Hepatocyte (in vitro differentiated cells): ENCODE results near the gene DSTN.

Source experiments
- EZH2 ChIP-seq: fragments of 200-600 bp; sonication (generic); IDR thresholded peaks from 2 replicates; pipeline ENCODE4 v1.6.1; 2016; ENCODE audit warnings: antibody characterized with exemption, mild to moderate bottlenecking, borderline replicate concordance
- EZH2phosphoT487 ChIP-seq: fragments of 200-600 bp; sonication (generic); IDR thresholded peaks from one replicate; pipeline ENCODE4 v1.6.1; 2018; ENCODE audit warnings: antibody characterized with exemption, mild to moderate bottlenecking, low read depth, moderate library complexity; ENCODE audit not compliant: unreplicated experiment, severe bottlenecking
- TF ChIP-seq, protein P1 (sequence below): fragments of 200-600 bp; sonication (generic); IDR thresholded peaks from 2 replicates; pipeline ENCODE4 v1.5.1; 2016; ENCODE audit warnings: antibody characterized with exemption, mild to moderate bottlenecking; ENCODE audit not compliant: poor library complexity

DNA sequence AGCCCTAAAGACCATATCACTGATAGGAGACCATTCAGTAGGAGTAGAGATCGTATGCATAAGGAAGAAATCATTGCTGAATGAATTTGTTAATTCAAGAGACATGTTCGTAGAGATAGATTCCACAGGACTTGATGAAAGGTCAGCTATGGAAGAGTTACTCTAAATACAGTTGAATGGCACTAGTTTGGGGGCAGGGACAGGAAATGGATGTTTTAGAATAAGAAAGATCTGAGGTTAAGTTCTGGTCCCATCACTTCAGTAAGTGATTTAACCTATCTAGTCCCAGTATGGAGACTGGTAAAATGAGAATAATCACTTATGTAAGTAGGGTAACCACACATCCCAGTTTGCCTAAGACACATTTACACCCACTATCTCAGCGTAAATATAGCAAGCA lies 35.8 kb upstream of the DSTN start:
- TF ChIP-seq, protein P1, sequence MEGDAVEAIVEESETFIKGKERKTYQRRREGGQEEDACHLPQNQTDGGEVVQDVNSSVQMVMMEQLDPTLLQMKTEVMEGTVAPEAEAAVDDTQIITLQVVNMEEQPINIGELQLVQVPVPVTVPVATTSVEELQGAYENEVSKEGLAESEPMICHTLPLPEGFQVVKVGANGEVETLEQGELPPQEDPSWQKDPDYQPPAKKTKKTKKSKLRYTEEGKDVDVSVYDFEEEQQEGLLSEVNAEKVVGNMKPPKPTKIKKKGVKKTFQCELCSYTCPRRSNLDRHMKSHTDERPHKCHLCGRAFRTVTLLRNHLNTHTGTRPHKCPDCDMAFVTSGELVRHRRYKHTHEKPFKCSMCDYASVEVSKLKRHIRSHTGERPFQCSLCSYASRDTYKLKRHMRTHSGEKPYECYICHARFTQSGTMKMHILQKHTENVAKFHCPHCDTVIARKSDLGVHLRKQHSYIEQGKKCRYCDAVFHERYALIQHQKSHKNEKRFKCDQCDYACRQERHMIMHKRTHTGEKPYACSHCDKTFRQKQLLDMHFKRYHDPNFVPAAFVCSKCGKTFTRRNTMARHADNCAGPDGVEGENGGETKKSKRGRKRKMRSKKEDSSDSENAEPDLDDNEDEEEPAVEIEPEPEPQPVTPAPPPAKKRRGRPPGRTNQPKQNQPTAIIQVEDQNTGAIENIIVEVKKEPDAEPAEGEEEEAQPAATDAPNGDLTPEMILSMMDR = no peak
- TF ChIP-seq EZH2 (no peak), EZH2phosphoT487 (no peak)
